Liver (tissue), 9 donors: Measurements from ENCODE around the gene ZNHIT2. TPM values are rescaled to one million over a fixed set of nuclear protein-coding genes. Genes with fewer than 3 reads are reported as not detected.

Source experiments
- DNase-seq: peaks from one replicate; pipeline ENCODE4 v3.0.0-alpha.2; 2017; ENCODE audit warnings: low spot score
- H3K27ac ChIP-seq, 2 donors: one replicate each; pipeline ENCODE4 v1.7.0; 2013; ENCODE audit warnings: inconsistent platforms in 2 of 2, low read length in 2 of 2, control low read depth in 1 of 2, low read depth in 1 of 2, mild to moderate bottlenecking in 1 of 2
- H3K27me3 ChIP-seq, 4 donors: one replicate each; pipeline versions ENCODE4 v1.6.1 to v1.7.0; 2013; ENCODE audit warnings: low read length in 3 of 4, inconsistent platforms in 1 of 4, mild to moderate bottlenecking in 1 of 4, moderate library complexity in 1 of 4; ENCODE audit not compliant: control insufficient read depth in 4 of 4, insufficient read depth in 4 of 4
- H3K36me3 ChIP-seq, 4 donors: one replicate each; pipeline versions ENCODE4 v1.6.1 to v1.7.0; 2013; ENCODE audit warnings: low read length in 3 of 4, mild to moderate bottlenecking in 3 of 4, low read depth in 1 of 4, moderate library complexity in 1 of 4; ENCODE audit not compliant: control insufficient read depth in 4 of 4, insufficient read depth in 3 of 4
- H3K4me1 ChIP-seq, 4 donors: one replicate each; pipeline versions ENCODE4 v1.6.1 to v1.7.0; 2013; ENCODE audit warnings: low read length in 3 of 4, mild to moderate bottlenecking in 3 of 4, moderate library complexity in 1 of 4; ENCODE audit not compliant: control insufficient read depth in 4 of 4, insufficient read depth in 4 of 4
- H3K4me3 ChIP-seq, 3 donors: one replicate each; pipeline versions ENCODE4 v1.6.1 to v1.7.0; 2013; ENCODE audit warnings: low read length in 3 of 3, control low read depth in 1 of 3, low read depth in 1 of 3, mild to moderate bottlenecking in 1 of 3
- H3K9ac ChIP-seq, 2 donors: one replicate each; pipeline ENCODE4 v1.7.0; 2013; ENCODE audit warnings: low read length in 2 of 2, mild to moderate bottlenecking in 2 of 2, moderate library complexity in 2 of 2, control low read depth in 1 of 2, low read depth in 1 of 2
- H3K9me3 ChIP-seq, 4 donors: one replicate each; pipeline versions ENCODE4 v1.6.1 to v1.7.0; 2013; ENCODE audit warnings: low read length in 3 of 4; ENCODE audit not compliant: control insufficient read depth in 4 of 4
- EGR1 ChIP-seq, 2 donors: IDR thresholded peaks; 2 replicates each; pipeline ENCODE4 v1.6.1; 2016 to 2018; ENCODE audit warnings: antibody characterized with exemption in 2 of 2, low read depth in 2 of 2
- FOXA1 ChIP-seq: IDR thresholded peaks from 2 replicates; pipeline ENCODE4 v1.6.1; 2016; ENCODE audit warnings: antibody characterized with exemption
- FOXA2 ChIP-seq: IDR thresholded peaks from 2 replicates; pipeline ENCODE4 v1.6.1; 2016; ENCODE audit warnings: antibody characterized with exemption
- GABPA ChIP-seq, 2 donors: IDR thresholded peaks in 1 of 2; conservative IDR thresholded peaks in 1 of 2; 2 replicates each; pipeline ENCODE4 v1.6.1; 2016; ENCODE audit warnings: antibody characterized with exemption in 2 of 2, mild to moderate bottlenecking in 1 of 2, moderate library complexity in 1 of 2
- HNF4A ChIP-seq, 2 donors: conservative IDR thresholded peaks; 2 replicates each; pipeline ENCODE4 v1.6.1; 2016; ENCODE audit warnings: antibody characterized with exemption in 2 of 2, mild to moderate bottlenecking in 2 of 2
- HNF4G ChIP-seq: IDR thresholded peaks from 2 replicates; pipeline ENCODE4 v1.6.1; 2016; ENCODE audit warnings: antibody characterized with exemption
- JUND ChIP-seq, 2 donors: IDR thresholded peaks; 2 replicates each; pipeline ENCODE4 v1.6.1; 2016; ENCODE audit warnings: antibody characterized with exemption in 2 of 2
- NR2F2 ChIP-seq: IDR thresholded peaks from 2 replicates; pipeline ENCODE4 v1.6.1; 2016; ENCODE audit warnings: antibody characterized with exemption
- RXRA ChIP-seq, 2 donors: IDR thresholded peaks; 2 replicates each; pipeline ENCODE4 v1.6.1; 2017 to 2018; ENCODE audit warnings: antibody characterized with exemption in 2 of 2, mild to moderate bottlenecking in 1 of 2
- SP1 ChIP-seq: IDR thresholded peaks from 2 replicates; pipeline ENCODE4 v1.6.1; 2018; ENCODE audit warnings: antibody characterized with exemption, mild to moderate bottlenecking
- TAF1 ChIP-seq: conservative IDR thresholded peaks from 2 replicates; pipeline ENCODE4 v1.6.1; 2016; ENCODE audit warnings: antibody characterized with exemption, mild to moderate bottlenecking
- YY1 ChIP-seq: IDR thresholded peaks from 2 replicates; pipeline ENCODE4 v1.6.1; 2016; ENCODE audit warnings: antibody characterized with exemption, mild to moderate bottlenecking
- WGBS: extraction: QIAGEN DNeasy Blood & Tissue Kit; methylation state at CpG from one replicate; pipeline ENCODE4 v1.1.7; 2013; 5-methylcytosine and 5-hydroxymethylcytosine counted together
- polyA plus RNA-seq, 2 donors: library from polyadenylated mRNA; stranded (reverse) in 1 of 2; unstranded in 1 of 2; fragments of 200-250 nt in 1 of 2; fragments of >200 nt in 1 of 2; fragmentation: Nextera tagmentation in 1 of 2; extraction: Ambion mirVana in 1 of 2; gene quantifications; one replicate each; pipeline versions ENCODE4 v1.2.1 to v1.2.3, GENCODE V29; 2013 to 2015
- total RNA-seq, 2 donors: library from RNA; depleted of rRNA; stranded (reverse); fragments of >200 nt; gene quantifications; one replicate each; pipeline ENCODE4 v1.2.3, GENCODE V29; 2014
- TF ChIP-seq, protein P1 (sequence below): fragments of 150-350 bp; IDR thresholded peaks from 2 replicates; pipeline ENCODE4 v1.5.1; 2017; ENCODE audit warnings: improper control_type of control experiment, low read depth, low read length; ENCODE audit not compliant: missing input control
- TF ChIP-seq, protein P2 (sequence below): IDR thresholded peaks from 2 replicates; pipeline ENCODE4 v1.6.1; 2016; ENCODE audit warnings: antibody characterized with exemption
- TF ChIP-seq, protein P3 (sequence below): IDR thresholded peaks from 2 replicates; pipeline ENCODE4 v1.6.1; 2016; ENCODE audit warnings: antibody characterized with exemption
- TF ChIP-seq, protein P4 (sequence below): IDR thresholded peaks from 2 replicates; pipeline ENCODE4 v1.6.1; 2016; ENCODE audit warnings: antibody characterized with exemption, mild to moderate bottlenecking
- TF ChIP-seq, protein P5 (sequence below): IDR thresholded peaks from 2 replicates; pipeline ENCODE4 v1.6.1; 2016; ENCODE audit warnings: antibody characterized with exemption
- donor health status: healthy.
- donor health status: healthy.
- donor health status: healthy.
- donor health status: healthy.
- donor health status: healthy.

The ZNHIT2 gene
- total and polyA plus RNA-seq, 4 donors, result 2.2 to 13.9 (median 6.1) TPM

DNA sequence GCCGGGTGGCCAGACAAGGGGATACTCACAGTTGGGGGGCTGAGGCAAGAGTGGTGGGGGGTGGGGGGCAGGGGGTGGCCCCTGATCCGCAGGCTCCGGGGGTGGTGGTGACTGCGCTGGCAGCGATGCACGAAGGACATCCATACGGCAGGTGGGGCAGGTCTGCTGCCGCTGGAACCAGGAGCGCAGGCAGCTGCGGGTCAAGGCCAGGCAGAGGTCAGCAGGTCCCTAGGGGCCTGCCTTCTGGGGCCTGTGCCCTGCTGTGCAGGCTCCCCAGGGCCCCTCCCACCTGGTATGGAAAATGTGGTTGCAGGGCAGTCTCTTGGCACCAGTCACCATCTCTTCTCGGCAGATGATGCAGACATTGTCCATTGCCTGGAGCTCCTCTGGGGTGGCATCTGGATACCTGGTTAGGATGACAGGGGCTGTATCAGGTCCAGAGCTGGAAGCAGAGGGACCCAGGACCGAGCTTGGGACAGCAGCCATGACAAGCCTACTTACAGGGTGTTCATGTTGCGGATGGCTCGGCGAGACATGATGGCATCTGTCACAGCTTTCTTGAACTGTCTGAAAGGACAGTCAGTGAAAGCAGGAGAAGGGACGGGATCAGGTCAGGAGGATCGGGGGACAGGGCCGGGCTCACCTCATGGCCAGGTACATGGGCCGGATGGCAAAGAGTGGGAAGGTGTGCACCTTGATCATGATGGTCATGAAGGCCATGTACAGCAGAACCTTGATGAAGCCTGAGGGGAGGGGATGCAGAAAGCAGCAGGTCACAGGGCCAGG, 13.3 kb upstream of the ZNHIT2 start (continued):
- TF ChIP-seq, protein P1, sequence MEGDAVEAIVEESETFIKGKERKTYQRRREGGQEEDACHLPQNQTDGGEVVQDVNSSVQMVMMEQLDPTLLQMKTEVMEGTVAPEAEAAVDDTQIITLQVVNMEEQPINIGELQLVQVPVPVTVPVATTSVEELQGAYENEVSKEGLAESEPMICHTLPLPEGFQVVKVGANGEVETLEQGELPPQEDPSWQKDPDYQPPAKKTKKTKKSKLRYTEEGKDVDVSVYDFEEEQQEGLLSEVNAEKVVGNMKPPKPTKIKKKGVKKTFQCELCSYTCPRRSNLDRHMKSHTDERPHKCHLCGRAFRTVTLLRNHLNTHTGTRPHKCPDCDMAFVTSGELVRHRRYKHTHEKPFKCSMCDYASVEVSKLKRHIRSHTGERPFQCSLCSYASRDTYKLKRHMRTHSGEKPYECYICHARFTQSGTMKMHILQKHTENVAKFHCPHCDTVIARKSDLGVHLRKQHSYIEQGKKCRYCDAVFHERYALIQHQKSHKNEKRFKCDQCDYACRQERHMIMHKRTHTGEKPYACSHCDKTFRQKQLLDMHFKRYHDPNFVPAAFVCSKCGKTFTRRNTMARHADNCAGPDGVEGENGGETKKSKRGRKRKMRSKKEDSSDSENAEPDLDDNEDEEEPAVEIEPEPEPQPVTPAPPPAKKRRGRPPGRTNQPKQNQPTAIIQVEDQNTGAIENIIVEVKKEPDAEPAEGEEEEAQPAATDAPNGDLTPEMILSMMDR, result no peak

DNA sequence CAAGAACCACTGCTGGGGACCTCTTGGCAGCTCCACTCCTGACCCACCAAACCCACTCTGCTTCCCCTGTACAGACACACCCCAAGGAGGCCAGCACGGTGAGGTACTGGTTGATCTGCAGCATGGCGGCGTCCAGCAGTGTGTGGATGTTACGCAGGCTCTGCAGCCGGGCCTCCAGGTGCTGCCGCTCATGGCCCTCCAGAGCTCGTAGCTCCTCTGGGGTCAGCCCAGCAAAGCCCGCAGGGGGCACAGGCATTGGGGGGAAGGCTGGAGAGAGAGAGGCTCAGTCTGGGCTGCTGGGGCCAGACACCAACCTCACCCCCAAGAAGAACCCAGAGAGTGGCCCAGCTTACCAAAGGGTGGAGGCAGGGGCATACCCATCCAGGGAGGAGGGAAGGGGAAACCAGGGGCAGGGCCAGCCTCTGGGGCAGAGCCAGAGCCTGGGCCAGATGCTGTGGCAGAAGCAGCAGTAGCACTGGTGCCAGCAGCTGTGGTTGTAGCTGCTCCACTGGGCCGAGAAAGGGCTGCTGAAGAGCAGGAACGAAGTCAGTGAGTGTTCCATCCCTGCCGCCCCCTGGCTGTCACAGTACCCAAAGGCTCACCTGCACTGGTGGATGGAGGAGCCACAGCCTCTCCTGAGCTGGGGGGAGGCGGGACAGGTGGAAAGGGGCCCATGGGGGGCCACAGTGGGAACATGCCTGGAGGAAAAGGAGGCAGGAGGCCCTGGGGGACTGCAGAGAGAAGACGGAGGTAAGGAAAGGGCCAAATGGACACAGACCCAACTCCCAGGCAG, 12.3 kb upstream of the ZNHIT2 start:
- Histone ChIP-seq H3K27me3 (no peaks in the 10 kb centered on the region), H3K4me1 (peaks cover 0 to 33% (median 23%) of the 10 kb centered on the region in 4 donors), H3K36me3 (peaks cover 43 to 78% (median 57%) of the 10 kb centered on the region in 4 donors), H3K27ac (no peak overlapping the region), H3K4me3 (no peak overlapping the region), H3K9me3 (no peaks in the 10 kb centered on the region), H3K9ac (no peak overlapping the region)
- TF ChIP-seq, protein P2, sequence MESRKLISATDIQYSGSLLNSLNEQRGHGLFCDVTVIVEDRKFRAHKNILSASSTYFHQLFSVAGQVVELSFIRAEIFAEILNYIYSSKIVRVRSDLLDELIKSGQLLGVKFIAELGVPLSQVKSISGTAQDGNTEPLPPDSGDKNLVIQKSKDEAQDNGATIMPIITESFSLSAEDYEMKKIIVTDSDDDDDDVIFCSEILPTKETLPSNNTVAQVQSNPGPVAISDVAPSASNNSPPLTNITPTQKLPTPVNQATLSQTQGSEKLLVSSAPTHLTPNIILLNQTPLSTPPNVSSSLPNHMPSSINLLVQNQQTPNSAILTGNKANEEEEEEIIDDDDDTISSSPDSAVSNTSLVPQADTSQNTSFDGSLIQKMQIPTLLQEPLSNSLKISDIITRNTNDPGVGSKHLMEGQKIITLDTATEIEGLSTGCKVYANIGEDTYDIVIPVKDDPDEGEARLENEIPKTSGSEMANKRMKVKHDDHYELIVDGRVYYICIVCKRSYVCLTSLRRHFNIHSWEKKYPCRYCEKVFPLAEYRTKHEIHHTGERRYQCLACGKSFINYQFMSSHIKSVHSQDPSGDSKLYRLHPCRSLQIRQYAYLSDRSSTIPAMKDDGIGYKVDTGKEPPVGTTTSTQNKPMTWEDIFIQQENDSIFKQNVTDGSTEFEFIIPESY, result no peak
- DNase-seq, result no peak
- WGBS, result 91% methylated on average over 13 of the region's 13 CpGs

DNA sequence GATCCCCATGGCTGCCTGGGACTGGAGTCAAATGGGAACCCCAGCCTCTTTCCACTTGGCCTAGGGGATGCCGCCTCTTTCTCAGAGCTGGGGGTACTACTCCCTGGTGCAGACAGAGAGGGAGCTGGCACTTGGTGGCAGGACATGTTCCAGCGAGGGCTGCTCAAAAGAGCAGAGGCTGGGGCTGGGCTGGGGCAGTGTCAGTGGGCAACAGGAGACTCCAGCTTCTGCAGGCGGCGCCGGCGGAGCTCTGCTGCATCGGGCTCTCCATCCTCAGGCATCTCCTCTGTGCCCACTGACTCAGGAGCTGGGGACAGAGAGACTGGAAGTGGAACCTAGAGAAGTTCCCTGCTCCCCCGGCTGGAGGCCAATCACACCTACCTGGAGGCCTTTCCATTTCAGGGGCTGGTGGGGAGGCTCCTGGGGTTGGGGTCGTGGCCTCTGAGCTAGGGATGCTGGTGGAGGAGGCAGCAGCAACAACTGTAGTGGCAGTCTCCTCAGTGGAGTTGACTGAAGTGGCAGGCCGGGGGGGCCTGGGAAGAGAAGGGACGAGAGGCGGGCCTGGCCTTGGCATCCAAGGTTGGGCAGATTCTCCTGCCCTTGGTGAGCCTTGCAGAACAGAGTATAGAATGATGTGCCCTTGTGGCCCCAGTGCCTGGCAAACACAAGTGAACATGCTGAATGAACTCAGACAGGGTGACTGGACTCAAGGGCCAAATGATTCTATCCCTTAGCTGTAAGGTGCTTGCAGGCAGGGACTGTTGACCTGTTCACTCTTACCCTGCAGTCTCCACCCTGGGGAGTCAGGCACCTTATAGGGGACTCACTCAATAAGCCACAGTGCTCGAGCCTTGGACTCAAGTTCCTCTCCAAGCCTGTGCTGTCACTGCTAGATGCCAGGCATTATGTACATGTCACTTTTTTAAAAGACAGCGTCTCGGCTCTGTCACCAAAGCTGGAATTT, 11.0 kb upstream of the ZNHIT2 start:
- no peak for DNase-seq
- H3K36me3 ChIP-seq, result peaks cover 43 to 83% (median 58%) of the 10 kb centered on the region in 4 donors
- no peaks in the 10 kb centered on the region for H3K27me3 ChIP-seq
- H3K27ac ChIP-seq, result no peak overlapping the region
- no peak overlapping the region for H3K9ac ChIP-seq
- H3K9me3 ChIP-seq, result no peaks in the 10 kb centered on the region
- no peak overlapping the region for H3K4me3 ChIP-seq
- WGBS, result 90% methylated on average over 15 of the region's 15 CpGs
- H3K4me1 ChIP-seq, result peaks cover 0 to 28% (median 22%) of the 10 kb centered on the region in 4 donors
- TF ChIP-seq JUND (IDR thresholded peaks at IDR 0.05), result no peak
- TF ChIP-seq SP1, result no peak
- TF ChIP-seq RXRA (IDR thresholded peaks at IDR 0.05), result no peak
- TF ChIP-seq, protein P2, result no peak
- TF ChIP-seq, protein P3, sequence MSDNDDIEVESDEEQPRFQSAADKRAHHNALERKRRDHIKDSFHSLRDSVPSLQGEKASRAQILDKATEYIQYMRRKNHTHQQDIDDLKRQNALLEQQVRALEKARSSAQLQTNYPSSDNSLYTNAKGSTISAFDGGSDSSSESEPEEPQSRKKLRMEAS, result no peak
- TF ChIP-seq HNF4A (conservative IDR thresholded peaks at IDR 0.05), result no peak
- no peak for TF ChIP-seq NR2F2
- TF ChIP-seq GABPA (IDR thresholded peaks at IDR 0.05 in 1 of 2, conservative IDR thresholded peaks at IDR 0.05 in 1 of 2), result no peak
- no peak for TF ChIP-seq HNF4G
- no peak for TF ChIP-seq EGR1 (IDR thresholded peaks at IDR 0.05; ENCODE audit: low read depth in 2 of 2)
- TF ChIP-seq, protein P4, sequence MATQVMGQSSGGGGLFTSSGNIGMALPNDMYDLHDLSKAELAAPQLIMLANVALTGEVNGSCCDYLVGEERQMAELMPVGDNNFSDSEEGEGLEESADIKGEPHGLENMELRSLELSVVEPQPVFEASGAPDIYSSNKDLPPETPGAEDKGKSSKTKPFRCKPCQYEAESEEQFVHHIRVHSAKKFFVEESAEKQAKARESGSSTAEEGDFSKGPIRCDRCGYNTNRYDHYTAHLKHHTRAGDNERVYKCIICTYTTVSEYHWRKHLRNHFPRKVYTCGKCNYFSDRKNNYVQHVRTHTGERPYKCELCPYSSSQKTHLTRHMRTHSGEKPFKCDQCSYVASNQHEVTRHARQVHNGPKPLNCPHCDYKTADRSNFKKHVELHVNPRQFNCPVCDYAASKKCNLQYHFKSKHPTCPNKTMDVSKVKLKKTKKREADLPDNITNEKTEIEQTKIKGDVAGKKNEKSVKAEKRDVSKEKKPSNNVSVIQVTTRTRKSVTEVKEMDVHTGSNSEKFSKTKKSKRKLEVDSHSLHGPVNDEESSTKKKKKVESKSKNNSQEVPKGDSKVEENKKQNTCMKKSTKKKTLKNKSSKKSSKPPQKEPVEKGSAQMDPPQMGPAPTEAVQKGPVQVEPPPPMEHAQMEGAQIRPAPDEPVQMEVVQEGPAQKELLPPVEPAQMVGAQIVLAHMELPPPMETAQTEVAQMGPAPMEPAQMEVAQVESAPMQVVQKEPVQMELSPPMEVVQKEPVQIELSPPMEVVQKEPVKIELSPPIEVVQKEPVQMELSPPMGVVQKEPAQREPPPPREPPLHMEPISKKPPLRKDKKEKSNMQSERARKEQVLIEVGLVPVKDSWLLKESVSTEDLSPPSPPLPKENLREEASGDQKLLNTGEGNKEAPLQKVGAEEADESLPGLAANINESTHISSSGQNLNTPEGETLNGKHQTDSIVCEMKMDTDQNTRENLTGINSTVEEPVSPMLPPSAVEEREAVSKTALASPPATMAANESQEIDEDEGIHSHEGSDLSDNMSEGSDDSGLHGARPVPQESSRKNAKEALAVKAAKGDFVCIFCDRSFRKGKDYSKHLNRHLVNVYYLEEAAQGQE, result no peak
- TF ChIP-seq FOXA2, result no peak
- TF ChIP-seq, protein P5, sequence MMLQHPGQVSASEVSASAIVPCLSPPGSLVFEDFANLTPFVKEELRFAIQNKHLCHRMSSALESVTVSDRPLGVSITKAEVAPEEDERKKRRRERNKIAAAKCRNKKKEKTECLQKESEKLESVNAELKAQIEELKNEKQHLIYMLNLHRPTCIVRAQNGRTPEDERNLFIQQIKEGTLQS, result no peak
- no peak for TF ChIP-seq YY1
- no peak for TF ChIP-seq FOXA1
- no peak for TF ChIP-seq TAF1
